Body of pancreas (tissue), 4 donors: ENCODE data around the gene COL12A1. TPM values are rescaled to one million over a fixed set of nuclear protein-coding genes. Genes with fewer than 3 reads are reported as not detected.

Experiments used
- ATAC-seq: fragments of 150-250 bp; one replicate; pipeline ENCODE4 v1.9.1; 2016
- DNase-seq, 4 donors: peaks; one replicate each; pipeline ENCODE4 v3.0.0-alpha.2; 2019
- H3K27ac ChIP-seq, 4 donors: fragments of 200-600 bp; sonication (generic); 1 replicate in 3 of 4; 2 replicates in 1 of 4; pipeline versions ENCODE4 v1.5.1 to v1.6.1; 2016 to 2019; ENCODE audit warnings: mild to moderate bottlenecking in 1 of 4, mixed read lengths in 1 of 4, moderate library complexity in 1 of 4
- H3K27me3 ChIP-seq, 2 donors: fragments of 200-600 bp; sonication (generic); one replicate each; pipeline ENCODE4 v1.6.0; 2016; ENCODE audit warnings: mild to moderate bottlenecking in 1 of 2
- H3K36me3 ChIP-seq, 2 donors: fragments of 200-600 bp; sonication (generic); replicated peaks in 1 of 2; 2 replicates each; pipeline ENCODE4 v1.5.1; 2016; ENCODE audit warnings: low read depth in 2 of 2; ENCODE audit not compliant: insufficient read depth in 1 of 2
- H3K4me1 ChIP-seq: fragments of 200-600 bp; sonication (generic); one replicate; pipeline ENCODE4 v1.6.0; 2016
- H3K4me3 ChIP-seq, 2 donors: fragments of 200-600 bp; sonication (generic); 1 replicate in 1 of 2; 2 replicates in 1 of 2; pipeline ENCODE4 v1.5.1; 2016 to 2019
- H3K9me3 ChIP-seq, 3 donors: fragments of 200-600 bp; sonication (generic); 1 replicate in 2 of 3; 2 replicates in 1 of 3; pipeline ENCODE4 v1.5.1; 2016
- POLR2A ChIP-seq, 3 donors: fragments of 450-650 bp; IDR thresholded peaks; one replicate each; pipeline ENCODE4 v1.6.1; 2016; ENCODE audit warnings: antibody characterized with exemption in 3 of 3, mild to moderate bottlenecking in 2 of 3
- WGBS, 2 donors: methylation state at CpG; one replicate each; pipeline ENCODE4 v1.1.5; 2017; 5-methylcytosine and 5-hydroxymethylcytosine counted together
- intact Hi-C: fragments of 100-400 bp; cut with DNase I; formaldehyde crosslinking; loops from one replicate; pipeline ENCODE4 v1.15.1; 2023
- total RNA-seq, 2 donors: library from RNA; depleted of rRNA; stranded (reverse); fragments of >200 nt; gene quantifications; one replicate each; pipeline ENCODE4 v1.1.0, GENCODE V29; 2016
- TF ChIP-seq, protein P1 (sequence below), 7 experiments: fragments of 450-650 bp in 4 of 7; fragments of 200-600 bp in 3 of 7; sonication (generic) in 3 of 7; IDR thresholded peaks; one replicate each; pipeline ENCODE4 v1.5.1; 2016 to 2019; ENCODE audit warnings: antibody characterized with exemption in 7 of 7

COL12A1 gene
- total RNA-seq, 2 donors from 2014 or later = 34.0 to 35.3 TPM

DNA sequence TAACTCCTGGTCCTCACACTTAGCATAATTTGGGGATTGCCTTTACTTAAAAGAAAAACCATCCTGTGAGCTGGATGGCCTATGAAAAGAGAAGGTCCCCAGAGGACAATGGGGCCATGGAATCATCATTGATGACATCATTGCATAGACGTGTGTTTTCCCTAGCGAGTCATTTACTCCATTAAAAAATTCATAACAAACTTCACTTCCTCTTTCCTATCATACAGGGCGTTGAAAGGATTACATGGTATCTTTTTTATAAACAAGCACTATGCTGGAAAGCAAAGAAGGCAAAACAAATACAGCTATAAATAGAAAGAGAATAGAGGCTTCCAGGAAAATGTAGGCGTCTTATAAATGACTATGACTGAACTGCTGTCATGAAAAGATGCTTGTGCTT lies 11.3 kb upstream of the COL12A1 start:
- H3K4me3 ChIP-seq = no peak overlapping the region
- DNase-seq (no peak), ATAC-seq (peak; percentile 55)
- H3K36me3 ChIP-seq = no peaks in the 10 kb centered on the region
- H3K4me1 ChIP-seq = no peaks in the 10 kb centered on the region
- intact Hi-C loops = no loop called here
- no peaks in the 10 kb centered on the region for H3K27me3 ChIP-seq
- no peaks in the 10 kb centered on the region for H3K9me3 ChIP-seq
- no peak overlapping the region for H3K27ac ChIP-seq
- 10 to 17% methylated on average over 4 of the region's 4 CpGs for WGBS, 2 donors
- no peak for TF ChIP-seq POLR2A (IDR thresholded peaks at IDR 0.05)
- TF ChIP-seq, protein P1, sequence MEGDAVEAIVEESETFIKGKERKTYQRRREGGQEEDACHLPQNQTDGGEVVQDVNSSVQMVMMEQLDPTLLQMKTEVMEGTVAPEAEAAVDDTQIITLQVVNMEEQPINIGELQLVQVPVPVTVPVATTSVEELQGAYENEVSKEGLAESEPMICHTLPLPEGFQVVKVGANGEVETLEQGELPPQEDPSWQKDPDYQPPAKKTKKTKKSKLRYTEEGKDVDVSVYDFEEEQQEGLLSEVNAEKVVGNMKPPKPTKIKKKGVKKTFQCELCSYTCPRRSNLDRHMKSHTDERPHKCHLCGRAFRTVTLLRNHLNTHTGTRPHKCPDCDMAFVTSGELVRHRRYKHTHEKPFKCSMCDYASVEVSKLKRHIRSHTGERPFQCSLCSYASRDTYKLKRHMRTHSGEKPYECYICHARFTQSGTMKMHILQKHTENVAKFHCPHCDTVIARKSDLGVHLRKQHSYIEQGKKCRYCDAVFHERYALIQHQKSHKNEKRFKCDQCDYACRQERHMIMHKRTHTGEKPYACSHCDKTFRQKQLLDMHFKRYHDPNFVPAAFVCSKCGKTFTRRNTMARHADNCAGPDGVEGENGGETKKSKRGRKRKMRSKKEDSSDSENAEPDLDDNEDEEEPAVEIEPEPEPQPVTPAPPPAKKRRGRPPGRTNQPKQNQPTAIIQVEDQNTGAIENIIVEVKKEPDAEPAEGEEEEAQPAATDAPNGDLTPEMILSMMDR (IDR thresholded peaks at IDR 0.05) = no peak

DNA sequence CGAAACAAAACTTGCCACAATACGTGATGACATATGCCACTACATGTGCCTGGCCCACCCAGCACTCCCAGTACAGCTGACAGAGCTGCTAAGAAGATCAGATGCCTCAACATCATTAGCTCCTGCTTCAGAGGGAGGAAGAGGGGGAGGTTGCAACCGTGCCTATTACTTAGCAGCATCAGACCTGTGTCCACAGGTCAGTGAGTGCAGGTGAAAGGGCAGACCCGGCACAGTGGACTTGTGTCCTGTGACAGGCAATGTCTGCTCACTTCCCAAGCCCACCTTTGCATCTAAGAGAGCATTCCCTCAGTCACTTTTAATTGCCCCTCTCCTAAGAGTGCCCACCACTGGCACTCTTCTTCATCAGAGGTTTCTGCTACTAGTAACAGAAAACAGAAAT lies 9.4 kb upstream of the COL12A1 start:
- 74 to 79% methylated on average over 4 of the region's 4 CpGs for WGBS, 2 donors
- no peak for TF ChIP-seq POLR2A (IDR thresholded peaks at IDR 0.05)
- TF ChIP-seq, protein P1 (IDR thresholded peaks at IDR 0.05) = no peak
- Histone ChIP-seq H3K27me3 (peaks cover 0 to 5% of the 10 kb centered on the region in 2 donors), H3K9me3 (no peaks in the 10 kb centered on the region), H3K4me3 (no peak overlapping the region), H3K4me1 (no peaks in the 10 kb centered on the region), H3K36me3 (no peaks in the 10 kb centered on the region), H3K27ac (no peak overlapping the region)
- DNase-seq (no peak), ATAC-seq (no peak)
- intact Hi-C loops = no loop called here

DNA sequence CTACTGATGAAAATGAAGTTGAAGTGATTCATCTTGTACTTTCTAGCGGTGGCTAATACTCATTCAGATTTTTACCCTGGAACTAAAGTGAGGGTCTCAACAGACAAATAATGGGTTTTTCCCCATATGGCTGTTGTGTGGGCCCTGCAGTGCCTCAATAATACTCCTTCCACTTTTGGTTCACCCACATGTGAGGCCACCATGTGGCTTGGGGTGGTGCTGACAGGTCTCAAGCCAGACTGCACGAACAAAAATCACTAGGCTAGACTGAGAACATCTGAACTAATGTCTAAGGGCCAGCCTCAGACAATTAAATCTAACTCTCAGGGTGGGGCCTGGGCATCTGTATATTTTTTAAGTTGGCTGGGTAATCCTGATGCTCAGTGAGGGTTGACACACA lies 7.9 kb upstream of the COL12A1 start:
- H3K4me1 ChIP-seq = peaks cover 3% of the 10 kb centered on the region
- no peak for TF ChIP-seq POLR2A (IDR thresholded peaks at IDR 0.05)
- TF ChIP-seq, protein P1 (IDR thresholded peaks at IDR 0.05) = no peak
- no peaks in the 10 kb centered on the region for H3K9me3 ChIP-seq
- 81 to 83% methylated on average over 2 of the region's 2 CpGs for WGBS, 2 donors
- ATAC-seq = no peak
- no peak for DNase-seq
- no peak overlapping the region for H3K4me3 ChIP-seq
- H3K27ac ChIP-seq = no peak overlapping the region
- no peaks in the 10 kb centered on the region for H3K36me3 ChIP-seq
- H3K27me3 ChIP-seq = peaks cover 0 to 5% of the 10 kb centered on the region in 2 donors
- intact Hi-C loops = loop anchor here (5.0 kb wide), 1 partner anchor 1471 kb away; no protein-coding TSS in a partner anchor

DNA sequence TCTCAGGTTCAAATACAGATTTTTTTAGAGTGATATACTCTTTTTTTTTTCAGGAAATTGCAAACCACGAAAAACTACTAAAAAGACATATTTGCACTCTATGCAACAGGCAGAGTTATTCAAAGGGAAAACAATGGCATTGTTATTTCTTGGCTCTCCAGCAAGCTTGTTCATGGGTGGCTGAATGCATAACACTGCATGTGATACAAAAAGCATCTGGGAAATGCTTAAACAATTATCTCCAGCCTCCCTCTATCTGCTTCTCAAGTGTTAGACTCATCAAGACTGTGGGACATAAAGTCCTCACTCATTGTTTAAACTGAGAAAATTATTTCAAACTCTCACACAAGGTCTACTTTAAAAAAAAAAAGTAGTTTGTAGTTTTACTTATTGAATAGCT lies 7.3 kb upstream of the COL12A1 start:
- TF ChIP-seq POLR2A (IDR thresholded peaks at IDR 0.05) = no peak
- TF ChIP-seq, protein P1 (IDR thresholded peaks at IDR 0.05) = no peak
- intact Hi-C loops = loop anchor here (5.0 kb wide), 1 partner anchor 1471 kb away; no protein-coding TSS in a partner anchor
- 18 to 20% methylated on average over 1 of the region's 1 CpG for WGBS, 2 donors

DNA sequence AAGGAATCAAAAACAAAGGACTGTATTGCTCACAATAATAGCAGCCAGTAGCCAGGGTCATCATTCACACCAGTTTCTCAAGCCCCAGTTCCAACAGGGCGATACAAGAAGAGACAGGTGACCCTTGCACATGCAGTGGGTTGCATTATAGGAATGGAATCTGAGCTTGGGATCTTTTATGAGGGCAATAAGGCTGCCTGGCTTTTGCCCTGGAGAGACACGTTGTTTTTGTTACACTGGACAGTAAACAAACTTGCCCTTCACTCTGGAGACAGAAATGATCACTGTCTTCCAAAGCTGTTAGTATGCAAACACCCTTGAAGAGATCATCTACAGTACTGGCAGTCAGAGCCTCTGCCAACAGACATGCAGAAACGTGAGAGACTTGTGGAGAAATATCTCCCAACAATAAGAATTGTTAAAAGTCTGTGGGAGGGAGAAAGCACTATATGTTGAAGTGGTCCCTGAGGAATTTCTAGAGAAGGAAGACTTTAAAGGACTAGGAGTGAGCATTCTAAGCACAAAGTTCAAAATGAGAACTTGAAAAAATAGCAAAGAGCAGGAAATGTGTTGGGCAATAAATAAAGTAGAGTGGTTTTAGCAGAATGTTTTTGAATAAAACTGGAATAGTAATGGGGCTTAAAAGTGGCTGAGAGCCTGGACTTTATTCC lies 6.2 kb upstream of the COL12A1 start:
- Histone ChIP-seq H3K9me3 (no peaks in the 10 kb centered on the region), H3K27ac (no peak overlapping the region)
- TF ChIP-seq, protein P1 (IDR thresholded peaks at IDR 0.05) = no peak

More for the DNA sequence above, 7.3 kb upstream of the COL12A1 start:
- Histone ChIP-seq H3K9me3 (no peaks in the 10 kb centered on the region), H3K27me3 (peaks cover 0 to 5% of the 10 kb centered on the region in 2 donors), H3K4me1 (peaks cover 6% of the 10 kb centered on the region), H3K36me3 (no peaks in the 10 kb centered on the region), H3K4me3 (no peak overlapping the region), H3K27ac (no peak overlapping the region)
- no peak for ATAC-seq
- DNase-seq = no peak

More for the DNA sequence above, 6.2 kb upstream of the COL12A1 start:
- Histone ChIP-seq H3K27me3 (peaks cover 0 to 13% of the 10 kb centered on the region in 2 donors), H3K4me1 (peaks cover 13% of the 10 kb centered on the region), H3K4me3 (no peak overlapping the region), H3K36me3 (no peaks in the 10 kb centered on the region)
- DNase-seq (no peak), ATAC-seq (no peak)
- WGBS, 2 donors = 15 to 16% methylated on average over 3 of the region's 3 CpGs
- intact Hi-C loops = loop anchor here (5.0 kb wide), 1 partner anchor 1470 kb away; no protein-coding TSS in a partner anchor
